Naive thymus-derived CD4-positive, alpha-beta T cell (primary cell): ENCODE measurements around the gene CLDND1. TPM values are rescaled to one million over a fixed set of nuclear protein-coding genes. Genes with fewer than 3 reads are reported as not detected.
"Not testable (repeated sequence)": the region's sequence is repeated elsewhere in the genome, so short reads cannot be mapped to it uniquely, and the experiment has no call there.

ENCODE experiments used
- ATAC-seq: fragments of 150-1000 bp; cut with Tn5 transposase; 2 replicates; pipeline ENCODE4 v1.10.0; 2021; ENCODE audit warnings: mild to moderate bottlenecking, moderate library complexity
- CTCF ChIA-PET: fragments of 350-600 bp; sonication (Branson Sonifier 250); formaldehyde crosslinking; loops from one replicate; lab custom pipeline; 2021; ENCODE audit warnings: antibody characterized with exemption; lab: Charles Lee
- POLR2A ChIA-PET: fragments of 350-600 bp; sonication (Branson Sonifier 250); formaldehyde crosslinking; loops from one replicate; lab custom pipeline; 2021; ENCODE audit warnings: antibody characterized with exemption, inconsistent platforms; lab: Charles Lee
- DNase-seq, 9 donors: peaks; one replicate each; pipeline versions ENCODE4 v3.0.0 to v3.0.0-alpha.2; 2020 to 2022; ENCODE audit warnings: mixed read lengths in 1 of 9
- H3K27ac ChIP-seq: one replicate; pipeline ENCODE4 v1.7.0; 2013; ENCODE audit warnings: mild to moderate bottlenecking, low read depth, low read length, moderate library complexity
- H3K27me3 ChIP-seq, 2 donors: one replicate each; pipeline ENCODE4 v1.7.0; 2013; ENCODE audit warnings: low read length in 2 of 2, mild to moderate bottlenecking in 2 of 2, moderate library complexity in 2 of 2; ENCODE audit not compliant: control insufficient read depth in 2 of 2, insufficient read depth in 2 of 2
- H3K36me3 ChIP-seq, 3 experiments: 1 replicate in 2 of 3; 2 replicates in 1 of 3; pipeline ENCODE4 v1.7.0; 2013; ENCODE audit warnings: low read length in 3 of 3, mild to moderate bottlenecking in 3 of 3, moderate library complexity in 1 of 3; ENCODE audit not compliant: insufficient read depth in 3 of 3, control insufficient read depth in 2 of 3
- H3K4me1 ChIP-seq, 2 donors: one replicate each; pipeline ENCODE4 v1.7.0; 2013; ENCODE audit warnings: low read length in 2 of 2, mild to moderate bottlenecking in 2 of 2, moderate library complexity in 1 of 2; ENCODE audit not compliant: control insufficient read depth in 2 of 2, insufficient read depth in 2 of 2
- H3K4me3 ChIP-seq: 2 replicates; pipeline ENCODE4 v1.7.0; 2013; ENCODE audit warnings: mild to moderate bottlenecking, low read length
- H3K9me3 ChIP-seq, 3 experiments: 1 replicate in 2 of 3; 2 replicates in 1 of 3; pipeline ENCODE4 v1.7.0; 2013; ENCODE audit warnings: low read length in 3 of 3; ENCODE audit not compliant: control insufficient read depth in 2 of 3
- H3K27ac Mint-ChIP-seq, 9 donors: one replicate each; pipeline ENCODE4 v1.8.0; 2020 to 2022; ENCODE audit warnings: mixed read lengths in 9 of 9, mild to moderate bottlenecking in 8 of 9, moderate library complexity in 5 of 9, inconsistent platforms in 2 of 9
- H3K27me3 Mint-ChIP-seq, 5 donors: one replicate each; pipeline ENCODE4 v1.8.0; 2021 to 2022; ENCODE audit warnings: mixed read lengths in 5 of 5, mild to moderate bottlenecking in 1 of 5
- H3K36me3 Mint-ChIP-seq, 5 donors: one replicate each; pipeline ENCODE4 v1.8.0; 2020 to 2022; ENCODE audit warnings: mixed read lengths in 5 of 5, mild to moderate bottlenecking in 3 of 5, inconsistent platforms in 1 of 5
- H3K4me1 Mint-ChIP-seq, 7 donors: one replicate each; pipeline ENCODE4 v1.8.0; 2020 to 2022; ENCODE audit warnings: mixed read lengths in 7 of 7, mild to moderate bottlenecking in 3 of 7, inconsistent platforms in 1 of 7
- H3K4me3 Mint-ChIP-seq, 10 donors: one replicate each; pipeline ENCODE4 v1.8.0; 2020 to 2022; ENCODE audit warnings: mild to moderate bottlenecking in 10 of 10, mixed read lengths in 10 of 10, moderate library complexity in 6 of 10, inconsistent platforms in 2 of 10
- H3K9me3 Mint-ChIP-seq, 11 donors: one replicate each; pipeline ENCODE4 v1.8.0; 2020 to 2022; ENCODE audit warnings: mixed read lengths in 11 of 11, mild to moderate bottlenecking in 4 of 11, inconsistent platforms in 1 of 11, moderate library complexity in 1 of 11
- intact Hi-C, 2 donors: fragments of 100-400 bp; cut with micrococcal nuclease; formaldehyde crosslinking; loops; one replicate each; pipeline ENCODE4 v1.15.1; 2023
- polyA plus RNA-seq, 2 donors: library from polyadenylated mRNA; unstranded; fragments of 300-500 nt; fragmentation: Illumina TruSeq; gene quantifications; one replicate each; pipeline ENCODE4 v1.2.3, GENCODE V29; 2021
- total RNA-seq, 6 experiments: library from RNA in 5 of 6; stranded (reverse) in 5 of 6; gene quantifications; 1 replicate in 5 of 6; 2 replicates in 1 of 6; pipeline ENCODE4 v1.2.3 and lab custom pipeline; 2021 to 2026

CLDND1 gene
- total and polyA plus RNA-seq, 7 experiments from 2014 or later: 40.6 to 478 (median 116) TPM

DNA sequence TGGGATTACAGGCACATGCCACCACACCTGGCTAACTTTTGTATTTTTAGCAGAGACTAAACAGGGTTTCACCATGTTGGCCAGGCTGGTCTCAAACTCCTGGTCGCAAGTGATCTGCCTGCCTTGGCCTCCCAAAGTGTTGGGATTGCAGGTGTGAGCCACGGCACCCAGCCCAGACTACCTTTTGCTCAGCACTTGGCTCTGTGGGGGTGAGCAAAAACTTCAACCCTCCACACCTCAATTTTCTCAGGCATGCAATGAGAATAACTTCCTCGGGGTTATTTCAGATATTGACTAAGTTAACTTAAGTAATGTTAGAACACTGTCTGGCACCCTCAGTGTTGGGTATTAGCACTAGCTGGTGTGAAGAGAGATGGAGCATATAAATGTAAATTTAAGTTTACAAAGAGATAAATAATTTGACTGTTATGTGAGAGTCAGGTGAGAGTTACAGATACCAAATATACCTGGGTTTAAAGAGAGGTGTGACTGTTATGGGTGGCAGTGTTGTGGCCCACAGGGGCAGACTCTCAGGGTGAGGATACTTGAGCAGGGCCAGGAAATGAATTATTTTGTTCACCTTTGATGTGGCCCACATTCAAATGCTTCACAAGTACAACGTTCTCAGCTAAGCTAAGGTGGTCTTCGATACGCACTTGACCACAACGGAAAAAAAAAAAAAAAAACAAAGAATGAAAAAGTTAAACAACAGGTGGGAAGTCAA is 41.7 kb upstream of the CLDND1 start:
- Mint-ChIP-seq H3K4me1 (peaks cover 18 to 79% (median 53%) of the 10 kb centered on the region in 7 donors), H3K36me3 (peaks cover 0 to 29% (median 0%) of the 10 kb centered on the region in 5 donors), H3K9me3 (peaks cover 0 to 8% (median 0%) of the 10 kb centered on the region in 11 donors), H3K4me3 (peak overlapping the region; percentile 35 to 84 (median 58)), H3K27me3 (no peaks in the 10 kb centered on the region), H3K27ac (peak overlapping the region; percentile 69 to 95 (median 86))
- ATAC-seq (peak; percentile 69), DNase-seq (peak in 5 of 9 donors; percentile 5 to 34 (median 12))
- no peaks in the 10 kb centered on the region for H3K36me3 ChIP-seq
- no peaks in the 10 kb centered on the region for H3K27me3 ChIP-seq
- peak overlapping the region; percentile 42 for H3K27ac ChIP-seq
- H3K4me3 ChIP-seq: no peak overlapping the region
- intact Hi-C loops: loop anchor here in 1 of 2 donors (1.0 kb wide), 2 partner anchors 8 to 42 kb away; partner anchors contain the start of gene CLDND1
- H3K9me3 ChIP-seq: no peaks in the 10 kb centered on the region
- ChIA-PET POLR2A (interaction anchor here (0.8 to 2.7 kb wide), 5 partner anchors 12 to 42 kb away, joined by 4 to 10 read pairs (median 5); partner anchors contain the start of genes CLDND1 and CPOX), CTCF (interaction anchor here (0.9 to 1.1 kb wide), 2 partner anchors 9 to 42 kb away, joined by 3 to 4 read pairs; partner anchors contain the start of gene CLDND1)
- peaks cover 32 to 69% of the 10 kb centered on the region in 2 donors for H3K4me1 ChIP-seq

DNA sequence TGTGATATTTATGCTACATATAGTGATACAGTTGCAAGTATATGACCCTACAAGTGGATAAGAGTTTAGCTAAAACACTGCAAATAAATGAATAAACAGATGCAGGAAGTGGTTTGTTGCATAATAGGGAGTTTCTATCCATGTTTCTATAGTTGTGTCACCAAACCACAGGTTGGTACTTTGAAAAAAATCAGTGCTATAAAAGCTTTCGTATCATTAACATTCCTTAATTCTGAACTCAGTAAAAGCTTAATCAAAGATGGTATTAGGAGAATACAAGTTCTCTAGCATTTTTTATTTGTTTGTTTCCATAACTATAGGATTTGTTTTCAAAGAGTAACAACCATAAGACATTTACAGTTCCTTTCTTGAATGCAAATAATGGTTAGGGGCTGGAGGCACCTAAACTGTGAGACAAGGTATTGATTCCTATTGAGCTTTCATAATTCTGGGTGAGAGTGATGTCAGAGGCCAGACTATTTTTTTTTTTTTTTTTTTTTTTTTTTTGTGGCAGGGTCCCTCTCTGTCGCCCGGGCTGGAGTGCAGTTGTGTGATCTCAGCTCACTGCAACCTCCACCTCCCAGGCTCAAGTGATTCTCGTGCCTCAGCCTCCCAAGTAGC is 41.1 kb upstream of the CLDND1 start:
- Mint-ChIP-seq H3K27ac (peak overlapping the region; percentile 69 to 95 (median 86)), H3K27me3 (no peaks in the 10 kb centered on the region), H3K9me3 (peaks cover 0 to 4% (median 0%) of the 10 kb centered on the region in 11 donors), H3K36me3 (peaks cover 0 to 29% (median 0%) of the 10 kb centered on the region in 5 donors), H3K4me3 (peak overlapping the region in 9 of 10 donors; percentile 13 to 84 (median 53)), H3K4me1 (peaks cover 18 to 79% (median 51%) of the 10 kb centered on the region in 7 donors)
- intact Hi-C loops: loop anchor here in 1 of 2 donors (1.0 kb wide), 3 partner anchors 7 to 41 kb away; partner anchors contain the start of gene CLDND1
- CTCF ChIA-PET: interaction anchor here (1.1 kb wide), 1 partner anchor 10 kb away, joined by 3 read pairs; no protein-coding TSS in a partner anchor
- Histone ChIP-seq H3K9me3 (no peaks in the 10 kb centered on the region), H3K27ac (peak overlapping the region; percentile 42), H3K4me1 (peaks cover 32 to 66% of the 10 kb centered on the region in 2 donors), H3K27me3 (no peaks in the 10 kb centered on the region), H3K36me3 (no peaks in the 10 kb centered on the region), H3K4me3 (no peak overlapping the region)
- ATAC-seq (peak; percentile 79), DNase-seq (peak in 7 of 9 donors; percentile 20 to 60 (median 42))
- POLR2A ChIA-PET: interaction anchor here (0.7 to 2.7 kb wide), 5 partner anchors 11 to 41 kb away, joined by 3 to 10 read pairs (median 5); partner anchors contain the start of genes CLDND1 and CPOX

DNA sequence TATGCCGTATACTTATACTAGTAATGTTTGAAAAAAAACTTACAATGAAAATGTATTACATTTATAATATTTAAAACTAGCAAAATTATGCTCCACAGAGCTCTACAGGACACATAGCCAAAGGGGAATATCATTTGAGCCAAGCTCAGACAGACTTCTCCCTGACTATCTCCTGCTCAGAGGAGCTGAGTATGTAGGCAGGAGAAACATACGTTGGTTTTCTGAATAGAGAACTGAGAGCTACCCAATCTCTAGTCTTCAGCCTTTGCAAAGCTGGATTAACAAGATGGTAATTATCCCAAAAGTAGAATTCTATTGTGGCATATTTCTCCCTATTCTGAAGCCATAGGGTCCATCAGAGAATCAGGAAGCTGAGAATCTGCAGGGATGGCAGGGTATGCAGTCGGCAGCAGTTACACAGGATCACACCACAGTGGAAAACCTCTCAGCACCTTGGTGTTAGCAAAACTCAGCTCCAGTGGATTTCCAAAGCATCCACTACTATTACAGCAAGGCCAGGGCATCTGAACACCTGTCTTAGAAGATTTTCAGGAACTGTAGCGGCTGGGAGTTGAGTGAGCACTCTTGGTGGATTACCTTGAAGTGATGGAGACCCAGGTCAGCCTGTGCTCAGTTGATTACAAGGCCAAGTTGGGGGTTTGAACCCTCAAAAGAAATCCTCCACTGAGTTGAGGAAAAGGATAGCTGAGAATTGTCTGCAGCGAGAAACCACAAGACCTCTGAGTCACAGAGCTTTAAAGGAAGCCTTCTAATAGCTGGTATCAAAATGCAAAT is 39.2 kb upstream of the CLDND1 start:
- intact Hi-C loops: no loop called here
- Histone ChIP-seq H3K4me3 (no peak overlapping the region), H3K4me1 (peaks cover 32 to 68% of the 10 kb centered on the region in 2 donors), H3K27me3 (no peaks in the 10 kb centered on the region), H3K9me3 (no peaks in the 10 kb centered on the region), H3K27ac (peak overlapping the region; percentile 37), H3K36me3 (no peaks in the 10 kb centered on the region)
- POLR2A ChIA-PET: interaction anchor here (0.9 to 1.6 kb wide), 3 partner anchors 10 to 39 kb away, joined by 3 to 9 read pairs (median 4); partner anchors contain the start of genes CLDND1 and CPOX
- H3K27ac Mint-ChIP-seq: peak overlapping the region in 8 of 9 donors; percentile 2 to 85 (median 58)
- CTCF ChIA-PET: no interaction called here
- DNase-seq: peak in 1 of 9 donors; percentile 14
- H3K36me3 Mint-ChIP-seq: peaks cover 0 to 25% (median 0%) of the 10 kb centered on the region in 5 donors
- no peak for ATAC-seq
- H3K4me3 Mint-ChIP-seq: peak overlapping the region in 1 of 10 donors; percentile 55
- no peaks in the 10 kb centered on the region for H3K27me3 Mint-ChIP-seq
- peaks cover 15 to 82% (median 54%) of the 10 kb centered on the region in 7 donors for H3K4me1 Mint-ChIP-seq
- peaks cover 0 to 4% (median 0%) of the 10 kb centered on the region in 11 donors for H3K9me3 Mint-ChIP-seq

- H3K27me3 Mint-ChIP-seq: no peaks in the 10 kb centered on the region
- Histone ChIP-seq H3K27me3 (no peaks in the 10 kb centered on the region), H3K4me3 (no peak overlapping the region), H3K9me3 (no peaks in the 10 kb centered on the region), H3K36me3 (no peaks in the 10 kb centered on the region), H3K27ac (no peak overlapping the region), H3K4me1 (peaks cover 30 to 68% of the 10 kb centered on the region in 2 donors)
- peaks cover 15 to 83% (median 56%) of the 10 kb centered on the region in 7 donors for H3K4me1 Mint-ChIP-seq
- peaks cover 0 to 20% (median 0%) of the 10 kb centered on the region in 5 donors for H3K36me3 Mint-ChIP-seq
- no peak for ATAC-seq
- H3K27ac Mint-ChIP-seq: peak overlapping the region in 5 of 9 donors; percentile 1 to 67 (median 18)
- ChIA-PET CTCF (no interaction called here), POLR2A (no interaction called here)
- H3K9me3 Mint-ChIP-seq: peaks cover 0 to 4% (median 0%) of the 10 kb centered on the region in 11 donors
- peak overlapping the region in 1 of 10 donors; percentile 49 for H3K4me3 Mint-ChIP-seq
- intact Hi-C loops: no loop called here
- DNase-seq: no peak
These were observed 38.2 kb upstream of the CLDND1 start for GRCh38 chr3:98560911-98561310.

DNA sequence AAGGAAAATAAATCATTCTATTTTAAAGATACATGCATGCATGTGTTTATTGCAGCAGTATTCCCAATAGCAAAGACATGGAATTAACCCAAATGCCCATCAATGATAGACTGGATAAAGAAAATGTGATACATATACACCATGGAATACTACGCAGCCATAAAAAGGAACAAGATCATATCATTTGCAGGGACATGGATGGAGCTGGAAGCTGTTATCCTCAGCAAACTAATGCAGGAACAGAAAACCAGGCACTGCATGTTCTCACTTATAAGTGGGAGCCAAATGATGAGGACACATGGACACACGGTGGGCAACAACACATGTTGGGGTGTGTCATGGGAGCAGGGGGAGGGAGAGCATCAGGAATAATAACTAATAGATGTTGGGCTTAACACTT is 37.1 kb upstream of the CLDND1 start:
- intact Hi-C loops: loop anchor here in 1 of 2 donors (5.0 kb wide), 1 partner anchor 587 kb away; the partner anchor contains the start of gene RIOX2
- ATAC-seq, H3K4me3 ChIP-seq, H3K4me3 Mint-ChIP-seq, H3K36me3 ChIP-seq, H3K27me3 Mint-ChIP-seq, H3K27ac ChIP-seq, DNase-seq, H3K9me3 Mint-ChIP-seq, CTCF ChIA-PET, H3K27me3 ChIP-seq, H3K9me3 ChIP-seq, POLR2A ChIA-PET, H3K27ac Mint-ChIP-seq: not testable (repeated sequence)
- Mint-ChIP-seq H3K4me1 (peaks cover 14 to 82% (median 46%) of the 10 kb centered on the region in 7 donors), H3K36me3 (peaks cover 0 to 26% (median 0%) of the 10 kb centered on the region in 5 donors)
- peaks cover 21 to 60% of the 10 kb centered on the region in 2 donors for H3K4me1 ChIP-seq
